BJ (cell line): Measurements from ENCODE around the gene STS. TPM values are rescaled to one million over a fixed set of nuclear protein-coding genes. Genes with fewer than 3 reads are reported as not detected.

Experiments used
- CTCF ChIA-PET: fragments of 350-600 bp; formaldehyde crosslinking; extraction: SDS; loops from one replicate; lab custom pipeline; 2021; ENCODE audit warnings: antibody characterized with exemption, inconsistent platforms; lab: Yijun Ruan, JAX
- POLR2A ChIA-PET: fragments of 300-600 bp; sonication (Branson Sonifier 250); formaldehyde crosslinking; extraction: SDS; loops from one replicate; lab custom pipeline; 2021; ENCODE audit warnings: antibody characterized with exemption; lab: Charles Lee
- DNase-seq: peaks from one replicate; pipeline ENCODE4 v3.0.0-alpha.2; 2011; ENCODE audit warnings: low read depth
- H3K27me3 ChIP-seq: 2 replicates; pipeline ENCODE4 v1.6.0; 2011; ENCODE audit warnings: low read length; ENCODE audit not compliant: control insufficient read depth, insufficient read depth
- H3K36me3 ChIP-seq: 2 replicates; pipeline ENCODE4 v1.5.1; 2011; ENCODE audit warnings: low read length; ENCODE audit not compliant: control insufficient read depth, insufficient read depth
- H3K4me3 ChIP-seq: 2 replicates; pipeline ENCODE4 v1.5.1; 2011; ENCODE audit warnings: low read depth, mild to moderate bottlenecking, control low read depth, low read length
- polyA plus RNA-seq: library from polyadenylated mRNA; depleted of rRNA; stranded (reverse); fragments of >200 nt; gene quantifications from 2 replicates; pipeline ENCODE4 v1.2.3, GENCODE V29; 2011
- TF ChIP-seq, protein P1 (sequence below): IDR thresholded peaks from 2 replicates; pipeline ENCODE4 v1.5.1; 2011; ENCODE audit warnings: low read depth, mild to moderate bottlenecking, control low read depth, inconsistent platforms, low read length, moderate library complexity; ENCODE audit not compliant: insufficient read depth

The STS gene
- polyA plus RNA-seq, 1 experiment = 11.8 TPM

DNA sequence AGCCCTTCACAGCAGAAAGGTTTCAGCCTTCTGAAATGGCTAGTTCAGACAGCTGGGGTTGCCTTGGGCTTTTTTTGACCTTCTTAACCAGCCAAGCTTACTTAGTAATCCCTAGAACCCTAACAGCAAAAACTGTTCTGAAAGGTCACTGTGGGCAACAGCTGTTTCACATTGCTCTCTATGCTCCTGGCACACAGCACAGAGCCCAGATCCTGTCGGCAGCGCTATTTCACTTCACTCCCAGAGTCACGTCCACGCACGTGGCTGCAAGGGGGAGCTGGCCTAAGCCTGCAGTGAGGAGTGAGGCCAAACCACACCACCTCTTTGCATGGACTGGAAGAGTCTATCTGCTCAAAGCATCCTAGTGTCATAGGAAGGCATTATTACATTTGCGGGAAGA, 32.0 kb upstream of the STS start:
- Histone ChIP-seq H3K36me3 (no peaks in the 10 kb centered on the region), H3K4me3 (no peak overlapping the region), H3K27me3 (no peaks in the 10 kb centered on the region)
- no peak for DNase-seq
- TF ChIP-seq, protein P1, sequence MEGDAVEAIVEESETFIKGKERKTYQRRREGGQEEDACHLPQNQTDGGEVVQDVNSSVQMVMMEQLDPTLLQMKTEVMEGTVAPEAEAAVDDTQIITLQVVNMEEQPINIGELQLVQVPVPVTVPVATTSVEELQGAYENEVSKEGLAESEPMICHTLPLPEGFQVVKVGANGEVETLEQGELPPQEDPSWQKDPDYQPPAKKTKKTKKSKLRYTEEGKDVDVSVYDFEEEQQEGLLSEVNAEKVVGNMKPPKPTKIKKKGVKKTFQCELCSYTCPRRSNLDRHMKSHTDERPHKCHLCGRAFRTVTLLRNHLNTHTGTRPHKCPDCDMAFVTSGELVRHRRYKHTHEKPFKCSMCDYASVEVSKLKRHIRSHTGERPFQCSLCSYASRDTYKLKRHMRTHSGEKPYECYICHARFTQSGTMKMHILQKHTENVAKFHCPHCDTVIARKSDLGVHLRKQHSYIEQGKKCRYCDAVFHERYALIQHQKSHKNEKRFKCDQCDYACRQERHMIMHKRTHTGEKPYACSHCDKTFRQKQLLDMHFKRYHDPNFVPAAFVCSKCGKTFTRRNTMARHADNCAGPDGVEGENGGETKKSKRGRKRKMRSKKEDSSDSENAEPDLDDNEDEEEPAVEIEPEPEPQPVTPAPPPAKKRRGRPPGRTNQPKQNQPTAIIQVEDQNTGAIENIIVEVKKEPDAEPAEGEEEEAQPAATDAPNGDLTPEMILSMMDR = no peak
- ChIA-PET POLR2A (no interaction called here), CTCF (no interaction called here)

DNA sequence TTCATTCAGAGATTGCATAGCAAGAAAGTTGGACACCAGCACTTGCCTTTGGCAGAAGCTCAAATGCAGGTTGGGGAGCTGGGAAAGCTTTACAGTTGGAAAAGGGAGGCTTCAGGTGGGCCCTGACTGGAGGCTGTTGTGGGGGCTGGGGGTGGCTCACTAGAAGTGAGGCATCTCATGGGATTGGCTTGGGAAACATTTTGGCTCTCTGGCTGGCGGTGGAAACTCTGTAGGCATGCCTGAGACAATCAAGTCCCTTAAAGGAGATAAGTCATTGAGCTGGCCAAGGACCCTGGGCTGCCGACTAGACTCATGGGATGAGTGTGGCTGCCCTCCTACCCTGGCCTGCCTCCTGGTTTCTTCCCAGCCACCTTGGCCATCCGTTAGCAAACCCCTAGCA, 31.4 kb upstream of the STS start:
- Histone ChIP-seq H3K36me3 (no peaks in the 10 kb centered on the region), H3K27me3 (no peaks in the 10 kb centered on the region), H3K4me3 (no peak overlapping the region)
- CTCF ChIA-PET = no interaction called here
- DNase-seq = no peak
- POLR2A ChIA-PET = no interaction called here
- TF ChIP-seq, protein P1 = no peak

- DNase-seq = no peak
- ChIA-PET POLR2A (no interaction called here), CTCF (no interaction called here)
- TF ChIP-seq, protein P1 = no peak
- no peaks in the 10 kb centered on the region for H3K36me3 ChIP-seq
- H3K4me3 ChIP-seq = no peak overlapping the region
- no peaks in the 10 kb centered on the region for H3K27me3 ChIP-seq
Observed at GRCh38 chrX:7117587-7117986, 29.9 kb upstream of the STS start.

DNA sequence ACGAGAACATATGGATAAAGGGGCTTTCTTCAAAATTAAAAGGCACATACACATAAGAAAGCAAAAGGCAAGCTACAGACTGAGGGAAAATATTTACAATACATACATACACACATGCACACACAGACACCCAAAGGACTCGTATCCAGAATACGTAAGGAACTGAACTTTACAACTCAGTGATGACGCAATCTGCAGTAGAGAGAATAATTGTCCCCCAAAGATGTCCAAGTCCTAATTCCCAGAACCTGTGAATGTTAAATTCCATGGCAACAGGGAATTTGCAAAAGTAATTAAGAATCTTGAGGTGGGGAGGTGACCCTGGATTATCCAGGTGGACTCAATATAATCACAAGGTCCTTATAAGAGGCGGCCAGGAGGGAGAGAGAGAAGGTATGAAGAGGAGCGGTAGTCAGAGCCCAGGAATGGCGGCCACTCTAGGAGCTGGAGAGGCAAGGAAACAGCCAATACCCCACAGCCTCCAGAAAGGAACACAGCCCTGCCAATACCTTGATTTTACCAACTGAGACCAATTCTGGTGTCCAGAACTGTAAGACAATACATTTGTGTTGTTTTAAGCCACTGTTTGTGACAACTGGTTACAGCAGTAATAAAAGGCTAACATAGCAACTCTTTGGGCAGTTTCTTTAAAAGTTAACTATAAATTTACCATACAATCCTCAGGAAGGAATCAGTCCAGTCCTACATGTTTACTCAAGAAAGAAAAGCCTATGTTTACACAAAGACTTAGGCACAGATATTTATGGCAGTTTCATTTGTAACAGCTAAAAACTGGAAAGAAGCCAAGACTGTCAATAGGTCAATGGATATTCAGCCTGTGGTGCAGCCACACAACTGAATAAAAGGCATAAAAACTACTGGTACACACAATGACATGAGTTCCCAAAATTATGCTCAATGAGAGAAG, 27.3 kb upstream of the STS start:
- no peak overlapping the region for H3K4me3 ChIP-seq
- ChIA-PET POLR2A (no interaction called here), CTCF (no interaction called here)
- no peaks in the 10 kb centered on the region for H3K27me3 ChIP-seq
- DNase-seq = no peak
- H3K36me3 ChIP-seq = no peaks in the 10 kb centered on the region
- TF ChIP-seq, protein P1 = no peak

DNA sequence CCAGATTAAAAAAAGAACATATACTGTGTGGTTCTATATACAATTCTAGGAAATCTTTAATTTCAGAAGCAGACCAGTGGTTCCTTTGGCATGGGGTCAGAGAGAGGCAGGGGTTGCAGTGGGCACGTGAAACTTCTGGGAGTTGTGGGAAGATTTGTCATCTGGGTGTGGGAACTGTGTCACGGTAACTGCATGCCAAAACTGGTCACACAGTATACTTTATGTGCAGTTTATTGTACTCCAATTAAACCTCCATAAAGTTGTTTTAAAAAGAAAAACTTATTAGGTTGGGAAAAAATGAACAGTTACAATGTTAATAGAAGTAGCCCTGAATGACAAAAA, 26.7 kb upstream of the STS start:
- TF ChIP-seq, protein P1 = no peak
- Histone ChIP-seq H3K36me3 (no peaks in the 10 kb centered on the region), H3K27me3 (no peaks in the 10 kb centered on the region), H3K4me3 (no peak overlapping the region)
- ChIA-PET POLR2A (no interaction called here), CTCF (no interaction called here)
- DNase-seq = no peak
